Liver (tissue), 9 donors: ENCODE measurements around the gene SSBP2. TPM values are rescaled to one million over a fixed set of nuclear protein-coding genes. Genes with fewer than 3 reads are reported as not detected.

ENCODE experiments used
- DNase-seq: peaks from one replicate; pipeline ENCODE4 v3.0.0-alpha.2; 2017; ENCODE audit warnings: low spot score
- H3K27ac ChIP-seq, 2 donors: one replicate each; pipeline ENCODE4 v1.7.0; 2013; ENCODE audit warnings: inconsistent platforms in 2 of 2, low read length in 2 of 2, control low read depth in 1 of 2, low read depth in 1 of 2, mild to moderate bottlenecking in 1 of 2
- H3K27me3 ChIP-seq, 4 donors: one replicate each; pipeline versions ENCODE4 v1.6.1 to v1.7.0; 2013; ENCODE audit warnings: low read length in 3 of 4, inconsistent platforms in 1 of 4, mild to moderate bottlenecking in 1 of 4, moderate library complexity in 1 of 4; ENCODE audit not compliant: control insufficient read depth in 4 of 4, insufficient read depth in 4 of 4
- H3K36me3 ChIP-seq, 4 donors: one replicate each; pipeline versions ENCODE4 v1.6.1 to v1.7.0; 2013; ENCODE audit warnings: low read length in 3 of 4, mild to moderate bottlenecking in 3 of 4, low read depth in 1 of 4, moderate library complexity in 1 of 4; ENCODE audit not compliant: control insufficient read depth in 4 of 4, insufficient read depth in 3 of 4
- H3K4me1 ChIP-seq, 4 donors: one replicate each; pipeline versions ENCODE4 v1.6.1 to v1.7.0; 2013; ENCODE audit warnings: low read length in 3 of 4, mild to moderate bottlenecking in 3 of 4, moderate library complexity in 1 of 4; ENCODE audit not compliant: control insufficient read depth in 4 of 4, insufficient read depth in 4 of 4
- H3K4me3 ChIP-seq, 3 donors: one replicate each; pipeline versions ENCODE4 v1.6.1 to v1.7.0; 2013; ENCODE audit warnings: low read length in 3 of 3, control low read depth in 1 of 3, low read depth in 1 of 3, mild to moderate bottlenecking in 1 of 3
- H3K9ac ChIP-seq, 2 donors: one replicate each; pipeline ENCODE4 v1.7.0; 2013; ENCODE audit warnings: low read length in 2 of 2, mild to moderate bottlenecking in 2 of 2, moderate library complexity in 2 of 2, control low read depth in 1 of 2, low read depth in 1 of 2
- H3K9me3 ChIP-seq, 4 donors: one replicate each; pipeline versions ENCODE4 v1.6.1 to v1.7.0; 2013; ENCODE audit warnings: low read length in 3 of 4; ENCODE audit not compliant: control insufficient read depth in 4 of 4
- EGR1 ChIP-seq, 2 donors: IDR thresholded peaks; 2 replicates each; pipeline ENCODE4 v1.6.1; 2016 to 2018; ENCODE audit warnings: antibody characterized with exemption in 2 of 2, low read depth in 2 of 2
- FOXA1 ChIP-seq: IDR thresholded peaks from 2 replicates; pipeline ENCODE4 v1.6.1; 2016; ENCODE audit warnings: antibody characterized with exemption
- FOXA2 ChIP-seq: IDR thresholded peaks from 2 replicates; pipeline ENCODE4 v1.6.1; 2016; ENCODE audit warnings: antibody characterized with exemption
- GABPA ChIP-seq, 2 donors: IDR thresholded peaks in 1 of 2; conservative IDR thresholded peaks in 1 of 2; 2 replicates each; pipeline ENCODE4 v1.6.1; 2016; ENCODE audit warnings: antibody characterized with exemption in 2 of 2, mild to moderate bottlenecking in 1 of 2, moderate library complexity in 1 of 2
- HNF4G ChIP-seq: IDR thresholded peaks from 2 replicates; pipeline ENCODE4 v1.6.1; 2016; ENCODE audit warnings: antibody characterized with exemption
- JUND ChIP-seq, 2 donors: IDR thresholded peaks; 2 replicates each; pipeline ENCODE4 v1.6.1; 2016; ENCODE audit warnings: antibody characterized with exemption in 2 of 2
- NR2F2 ChIP-seq: IDR thresholded peaks from 2 replicates; pipeline ENCODE4 v1.6.1; 2016; ENCODE audit warnings: antibody characterized with exemption
- RAD21 ChIP-seq, 2 donors: IDR thresholded peaks; 2 replicates each; pipeline ENCODE4 v1.6.1; 2016; ENCODE audit warnings: antibody characterized with exemption in 2 of 2, mild to moderate bottlenecking in 2 of 2
- REST ChIP-seq: IDR thresholded peaks from 2 replicates; pipeline ENCODE4 v1.6.1; 2016; ENCODE audit warnings: antibody characterized with exemption, mild to moderate bottlenecking
- RXRA ChIP-seq, 2 donors: IDR thresholded peaks; 2 replicates each; pipeline ENCODE4 v1.6.1; 2017 to 2018; ENCODE audit warnings: antibody characterized with exemption in 2 of 2, mild to moderate bottlenecking in 1 of 2
- SP1 ChIP-seq: IDR thresholded peaks from 2 replicates; pipeline ENCODE4 v1.6.1; 2018; ENCODE audit warnings: antibody characterized with exemption, mild to moderate bottlenecking
- TAF1 ChIP-seq: conservative IDR thresholded peaks from 2 replicates; pipeline ENCODE4 v1.6.1; 2016; ENCODE audit warnings: antibody characterized with exemption, mild to moderate bottlenecking
- YY1 ChIP-seq: IDR thresholded peaks from 2 replicates; pipeline ENCODE4 v1.6.1; 2016; ENCODE audit warnings: antibody characterized with exemption, mild to moderate bottlenecking
- ZBTB33 ChIP-seq: IDR thresholded peaks from 2 replicates; pipeline ENCODE4 v1.6.1; 2016; ENCODE audit warnings: antibody characterized with exemption
- WGBS: extraction: QIAGEN DNeasy Blood & Tissue Kit; methylation state at CpG from one replicate; pipeline ENCODE4 v1.1.7; 2013; 5-methylcytosine and 5-hydroxymethylcytosine counted together
- polyA plus RNA-seq, 2 donors: library from polyadenylated mRNA; stranded (reverse) in 1 of 2; unstranded in 1 of 2; fragments of 200-250 nt in 1 of 2; fragments of >200 nt in 1 of 2; fragmentation: Nextera tagmentation in 1 of 2; extraction: Ambion mirVana in 1 of 2; gene quantifications; one replicate each; pipeline versions ENCODE4 v1.2.1 to v1.2.3, GENCODE V29; 2013 to 2015
- total RNA-seq, 2 donors: library from RNA; depleted of rRNA; stranded (reverse); fragments of >200 nt; gene quantifications; one replicate each; pipeline ENCODE4 v1.2.3, GENCODE V29; 2014
- TF ChIP-seq, protein P1 (sequence below): IDR thresholded peaks from 2 replicates; pipeline ENCODE4 v1.6.1; 2016; ENCODE audit warnings: antibody characterized with exemption
- TF ChIP-seq, protein P2 (sequence below): IDR thresholded peaks from 2 replicates; pipeline ENCODE4 v1.6.1; 2016; ENCODE audit warnings: antibody characterized with exemption
- TF ChIP-seq, protein P3 (sequence below): fragments of 150-350 bp; IDR thresholded peaks from 2 replicates; pipeline ENCODE4 v1.5.1; 2017; ENCODE audit warnings: improper control_type of control experiment, low read depth, low read length; ENCODE audit not compliant: missing input control
- donor health status: healthy.
- donor health status: healthy.
- donor health status: healthy.
- donor health status: healthy.
- donor health status: healthy.

The SSBP2 gene
- total and polyA plus RNA-seq, 4 donors = 2.2 to 10.1 (median 4.1) TPM

- H3K27ac ChIP-seq = peak overlapping the region; percentile 74 to 90
- peaks cover 0 to 9% (median 2%) of the 10 kb centered on the region in 4 donors for H3K4me1 ChIP-seq
- peak; percentile 65 for DNase-seq
Observed at GRCh38 chr5:81751836-81752643, 1.1 kb upstream of the SSBP2 start.

More at GRCh38 chr5:81751836-81752643, 1.1 kb upstream of the SSBP2 start:
- 32% methylated on average over 37 of the region's 37 CpGs for WGBS
- H3K27me3 ChIP-seq = no peaks in the 10 kb centered on the region
- peak overlapping the region; percentile 8 to 84 for H3K9ac ChIP-seq
- TF ChIP-seq JUND (IDR thresholded peaks at IDR 0.05) (no peak), EGR1 (IDR thresholded peaks at IDR 0.05; ENCODE audit: low read depth in 2 of 2) (no peak), GABPA (IDR thresholded peaks at IDR 0.05 in 1 of 2, conservative IDR thresholded peaks at IDR 0.05 in 1 of 2) (no peak), RAD21 (IDR thresholded peaks at IDR 0.05) (no peak), SP1 (no peak), FOXA2 (no peak), RXRA (IDR thresholded peaks at IDR 0.05) (no peak), TAF1 (no peak), FOXA1 (no peak), REST (no peak), NR2F2 (no peak), HNF4G (no peak), ZBTB33 (no peak), YY1 (no peak)
- TF ChIP-seq, protein P1, sequence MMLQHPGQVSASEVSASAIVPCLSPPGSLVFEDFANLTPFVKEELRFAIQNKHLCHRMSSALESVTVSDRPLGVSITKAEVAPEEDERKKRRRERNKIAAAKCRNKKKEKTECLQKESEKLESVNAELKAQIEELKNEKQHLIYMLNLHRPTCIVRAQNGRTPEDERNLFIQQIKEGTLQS = no peak
- TF ChIP-seq, protein P2, sequence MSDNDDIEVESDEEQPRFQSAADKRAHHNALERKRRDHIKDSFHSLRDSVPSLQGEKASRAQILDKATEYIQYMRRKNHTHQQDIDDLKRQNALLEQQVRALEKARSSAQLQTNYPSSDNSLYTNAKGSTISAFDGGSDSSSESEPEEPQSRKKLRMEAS = no peak
- TF ChIP-seq, protein P3, sequence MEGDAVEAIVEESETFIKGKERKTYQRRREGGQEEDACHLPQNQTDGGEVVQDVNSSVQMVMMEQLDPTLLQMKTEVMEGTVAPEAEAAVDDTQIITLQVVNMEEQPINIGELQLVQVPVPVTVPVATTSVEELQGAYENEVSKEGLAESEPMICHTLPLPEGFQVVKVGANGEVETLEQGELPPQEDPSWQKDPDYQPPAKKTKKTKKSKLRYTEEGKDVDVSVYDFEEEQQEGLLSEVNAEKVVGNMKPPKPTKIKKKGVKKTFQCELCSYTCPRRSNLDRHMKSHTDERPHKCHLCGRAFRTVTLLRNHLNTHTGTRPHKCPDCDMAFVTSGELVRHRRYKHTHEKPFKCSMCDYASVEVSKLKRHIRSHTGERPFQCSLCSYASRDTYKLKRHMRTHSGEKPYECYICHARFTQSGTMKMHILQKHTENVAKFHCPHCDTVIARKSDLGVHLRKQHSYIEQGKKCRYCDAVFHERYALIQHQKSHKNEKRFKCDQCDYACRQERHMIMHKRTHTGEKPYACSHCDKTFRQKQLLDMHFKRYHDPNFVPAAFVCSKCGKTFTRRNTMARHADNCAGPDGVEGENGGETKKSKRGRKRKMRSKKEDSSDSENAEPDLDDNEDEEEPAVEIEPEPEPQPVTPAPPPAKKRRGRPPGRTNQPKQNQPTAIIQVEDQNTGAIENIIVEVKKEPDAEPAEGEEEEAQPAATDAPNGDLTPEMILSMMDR = no peak
- no peaks in the 10 kb centered on the region for H3K36me3 ChIP-seq
- no peaks in the 10 kb centered on the region for H3K9me3 ChIP-seq
- H3K4me3 ChIP-seq = peak overlapping the region; percentile 63 to 98 (median 64)
